NCI-H524 treated with DMSO at 0.1 percent for 48 hours (cell line): ENCODE measurements around the gene PITX3.
"Not testable (repeated sequence)": the region's sequence is repeated elsewhere in the genome, so short reads cannot be mapped to it uniquely, and the experiment has no call there.

ENCODE experiments used
- DNase-seq: peaks from one replicate; lab custom pipeline; 2025; lab: John Stamatoyannopoulos, UW

The PITX3 gene

DNA sequence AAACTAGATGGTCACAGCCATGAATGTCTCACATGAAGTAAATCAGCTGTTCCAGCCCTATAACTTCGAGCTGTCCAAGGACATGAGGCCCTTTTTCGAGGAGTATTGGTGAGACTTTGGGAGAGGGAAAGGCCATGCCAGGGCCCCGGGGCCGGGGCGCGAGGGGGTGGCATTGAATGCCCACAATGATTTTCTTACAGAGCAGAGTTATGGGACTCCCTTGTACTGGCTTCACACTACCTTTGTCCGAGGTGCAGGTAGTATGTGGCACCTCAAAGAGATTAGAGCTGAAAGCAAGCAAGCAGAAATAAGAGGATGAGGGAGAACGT, 14.8 kb downstream of the PITX3 start:
- DNase-seq = no peak

DNA sequence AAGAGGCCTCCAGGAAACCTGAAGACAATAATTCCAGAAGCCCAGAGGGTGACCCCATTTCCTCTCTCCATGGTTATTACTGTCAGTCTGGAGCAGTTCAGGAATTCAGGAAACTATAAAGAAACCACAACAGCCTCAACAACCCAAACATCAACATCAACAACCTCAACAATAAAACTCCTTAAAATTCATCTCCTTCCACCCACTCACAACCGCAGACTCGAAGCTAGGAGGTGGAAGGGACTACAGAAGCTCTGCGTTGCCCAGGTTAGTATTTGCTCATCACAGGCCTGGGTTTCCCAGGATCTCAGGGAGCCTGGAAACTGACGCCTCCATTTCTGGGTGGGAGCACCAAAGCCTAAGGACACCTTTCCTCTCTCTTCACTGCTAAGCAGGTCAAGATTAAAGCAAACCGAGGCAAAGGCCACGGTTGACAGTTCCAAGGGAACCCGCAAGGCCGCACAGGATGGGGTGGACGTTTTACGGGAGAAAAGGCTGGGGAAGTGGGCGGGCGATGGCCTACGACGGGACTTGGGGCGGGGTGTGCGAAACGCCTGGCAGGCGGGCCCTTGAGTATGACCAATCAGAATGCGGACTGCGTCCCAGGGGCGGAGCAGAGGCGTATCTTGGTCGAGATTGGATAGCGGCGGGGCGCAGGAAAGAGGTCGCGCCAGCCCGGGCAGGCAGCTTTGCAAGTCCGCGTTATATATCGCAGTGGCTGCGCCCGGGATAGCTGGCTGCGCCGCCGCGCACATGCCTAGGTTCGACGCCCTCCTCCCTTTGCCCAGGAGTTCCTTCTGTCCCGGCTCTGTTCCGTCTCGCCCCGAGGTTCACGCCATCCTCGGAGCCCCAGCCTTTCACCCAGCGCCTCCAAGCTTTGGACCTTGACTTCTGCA, 15.4 kb downstream of the PITX3 start, which contains the start of gene ELOVL3:
ELOVL3 (plus strand) TSS at position 654 of the 896 bp plus-strand sequence. CDS start 250 bp downstream, outside the sequence.
- peak; percentile 34 for DNase-seq

DNA sequence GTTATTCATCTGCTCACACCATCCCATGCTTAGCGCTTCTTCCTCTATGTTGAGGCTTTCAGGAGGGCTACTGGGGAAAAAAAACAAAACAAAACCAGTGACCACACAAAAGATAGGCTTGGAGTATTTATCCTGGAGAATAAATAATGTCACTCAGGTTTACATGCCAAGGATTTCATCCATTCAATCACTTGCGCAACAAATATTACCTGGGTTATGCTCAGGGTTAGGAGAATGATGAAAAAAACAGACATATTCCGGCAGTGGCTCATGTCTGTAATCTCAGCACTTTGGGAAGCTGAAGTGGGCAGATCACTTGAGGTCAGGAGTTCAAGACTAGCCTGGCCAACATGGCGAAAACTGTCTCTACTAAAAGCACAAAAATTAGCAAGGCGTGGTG, 18.5 kb downstream of the PITX3 start:
- DNase-seq = no peak

DNA sequence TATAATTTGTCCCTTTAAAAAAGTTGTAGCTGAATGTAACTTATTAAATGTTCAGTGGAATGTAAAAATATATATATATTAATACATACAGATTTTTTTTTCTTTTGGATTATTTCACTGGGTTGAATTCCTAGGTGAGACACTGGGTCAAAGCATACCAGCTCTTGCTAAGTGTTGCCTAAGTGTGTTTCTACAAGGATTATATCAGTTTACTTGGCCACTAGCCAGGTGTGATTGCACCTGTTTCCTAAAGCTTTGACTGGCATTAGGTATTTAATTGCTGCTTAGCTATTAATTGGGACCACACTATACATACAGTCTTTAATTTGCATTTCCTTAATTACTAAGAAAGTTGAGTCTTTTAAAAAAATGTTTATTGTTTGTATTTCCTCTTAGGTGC, 20.7 kb downstream of the PITX3 start:
- no peak for DNase-seq

DNA sequence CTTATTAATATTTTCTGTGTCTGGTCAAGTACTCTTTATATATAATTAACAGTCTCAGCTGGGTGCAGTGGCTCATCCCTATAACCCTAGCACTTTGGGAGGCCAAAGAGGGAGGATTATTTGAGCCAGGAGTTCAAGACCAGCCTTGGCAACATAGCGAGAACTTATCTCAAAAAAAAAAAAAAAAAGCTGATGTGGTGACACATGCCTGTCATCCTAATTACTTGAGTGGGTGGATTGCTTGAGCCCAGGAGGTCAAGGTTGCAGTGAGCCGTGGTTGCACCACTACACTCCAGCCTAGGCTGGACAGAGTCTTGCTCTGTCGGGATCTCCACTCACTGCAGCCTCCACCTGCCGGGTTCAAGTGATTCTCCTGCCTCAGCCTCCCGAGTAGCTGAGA, 21.9 kb downstream of the PITX3 start:
- DNase-seq = no peak

DNA sequence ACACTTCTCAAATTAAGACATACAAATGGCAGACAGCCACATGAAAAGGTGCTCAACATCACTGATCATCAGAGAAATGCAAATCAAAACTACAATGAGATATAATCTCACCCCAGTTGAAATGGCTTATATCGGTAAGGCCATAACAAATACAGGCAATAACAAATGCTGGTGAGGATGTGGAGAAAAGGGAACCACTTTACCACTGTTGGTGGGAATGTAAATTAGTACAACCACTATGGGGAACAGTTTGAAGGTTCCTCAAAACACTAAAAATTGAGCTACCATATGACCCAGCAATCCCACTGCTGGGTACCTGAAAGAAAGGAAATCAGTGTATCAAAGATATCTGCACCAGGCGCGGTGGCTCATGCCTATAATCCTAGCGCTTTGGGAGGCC, 27.7 kb downstream of the PITX3 start:
- DNase-seq = not testable (repeated sequence)

DNA sequence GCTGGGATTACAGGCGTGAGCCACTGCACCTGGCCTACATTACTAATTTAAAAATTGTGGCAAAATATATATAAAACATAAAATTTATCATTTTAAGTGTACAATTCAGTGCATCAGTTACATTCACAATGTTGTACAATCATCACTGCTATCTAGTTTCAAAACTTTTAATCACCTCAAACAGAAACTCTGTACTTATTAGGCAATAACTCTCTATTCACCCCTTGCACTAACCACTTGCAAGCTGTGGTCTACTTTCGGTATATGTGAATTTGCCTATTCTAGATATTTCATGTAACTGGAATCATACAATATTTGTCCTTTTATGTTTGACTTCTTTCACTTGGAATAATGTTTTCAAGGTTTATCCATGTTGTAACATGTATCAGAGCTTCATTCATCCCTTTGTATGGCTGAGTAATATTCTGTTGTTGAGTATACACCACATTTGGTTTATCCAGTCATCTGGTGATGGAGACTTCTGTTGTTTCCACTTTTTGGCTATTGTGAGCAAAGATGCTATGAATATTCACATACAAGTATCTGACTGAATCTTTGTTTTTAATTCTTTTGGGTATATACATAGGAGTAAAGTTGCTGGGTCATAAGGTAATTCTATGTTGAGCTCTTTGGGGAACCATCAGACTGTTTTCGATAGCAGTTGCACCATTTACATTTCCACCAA, 29.6 kb downstream of the PITX3 start:
- no peak for DNase-seq

DNA sequence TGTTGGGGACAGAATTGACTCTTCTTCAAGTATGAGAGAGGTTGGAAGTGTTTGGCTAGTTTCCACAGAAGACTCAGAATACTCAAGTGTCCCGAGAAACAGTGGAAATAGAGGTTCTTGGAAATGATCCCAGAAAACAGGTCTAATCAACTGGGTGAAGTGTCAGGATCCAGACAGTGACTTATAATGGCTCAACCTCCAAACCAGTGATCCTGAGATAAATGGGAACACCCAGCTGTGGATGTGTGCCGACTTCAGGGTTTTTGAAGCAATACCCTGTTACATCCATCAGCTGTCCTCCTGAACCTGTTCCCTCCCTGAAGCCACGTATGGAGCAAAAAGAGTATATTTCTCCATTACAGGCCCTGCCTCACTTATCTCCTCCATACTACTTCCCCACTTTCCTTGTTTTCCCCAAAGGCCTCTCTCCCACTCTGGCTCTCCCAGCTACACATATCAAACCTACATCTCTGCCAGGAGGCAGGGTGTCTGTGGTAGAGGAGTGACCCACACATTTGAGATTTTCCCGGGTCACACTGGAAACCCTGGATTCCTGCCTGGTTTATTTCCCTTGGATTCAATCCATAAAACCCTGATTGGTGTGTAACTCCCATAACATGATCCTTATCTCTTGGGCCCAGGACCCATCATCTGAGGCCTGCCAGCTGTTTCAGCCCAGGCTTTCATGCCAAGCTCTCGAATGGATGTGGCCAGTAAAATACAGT, 32.8 kb downstream of the PITX3 start:
- DNase-seq = no peak

DNA sequence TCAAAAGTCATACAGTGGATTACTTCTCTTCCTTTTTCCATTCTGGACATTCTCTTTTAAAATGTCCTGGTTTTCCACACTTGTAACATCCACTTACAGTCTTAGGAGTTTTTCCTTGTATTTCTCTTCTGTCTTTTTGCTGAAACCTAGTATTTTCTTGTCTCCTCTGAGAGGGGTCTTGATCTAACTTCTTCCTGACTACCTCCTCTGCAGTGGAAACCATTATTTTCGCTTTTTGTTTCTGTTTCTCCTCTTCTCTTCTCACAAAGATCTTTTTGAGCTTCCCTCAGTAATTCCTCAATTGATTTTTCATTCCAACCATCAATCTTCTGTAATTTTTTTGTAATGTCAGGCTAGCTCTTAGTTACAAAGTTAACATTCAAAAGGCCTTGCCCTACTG, 38.9 kb downstream of the PITX3 start:
- DNase-seq = no peak

DNA sequence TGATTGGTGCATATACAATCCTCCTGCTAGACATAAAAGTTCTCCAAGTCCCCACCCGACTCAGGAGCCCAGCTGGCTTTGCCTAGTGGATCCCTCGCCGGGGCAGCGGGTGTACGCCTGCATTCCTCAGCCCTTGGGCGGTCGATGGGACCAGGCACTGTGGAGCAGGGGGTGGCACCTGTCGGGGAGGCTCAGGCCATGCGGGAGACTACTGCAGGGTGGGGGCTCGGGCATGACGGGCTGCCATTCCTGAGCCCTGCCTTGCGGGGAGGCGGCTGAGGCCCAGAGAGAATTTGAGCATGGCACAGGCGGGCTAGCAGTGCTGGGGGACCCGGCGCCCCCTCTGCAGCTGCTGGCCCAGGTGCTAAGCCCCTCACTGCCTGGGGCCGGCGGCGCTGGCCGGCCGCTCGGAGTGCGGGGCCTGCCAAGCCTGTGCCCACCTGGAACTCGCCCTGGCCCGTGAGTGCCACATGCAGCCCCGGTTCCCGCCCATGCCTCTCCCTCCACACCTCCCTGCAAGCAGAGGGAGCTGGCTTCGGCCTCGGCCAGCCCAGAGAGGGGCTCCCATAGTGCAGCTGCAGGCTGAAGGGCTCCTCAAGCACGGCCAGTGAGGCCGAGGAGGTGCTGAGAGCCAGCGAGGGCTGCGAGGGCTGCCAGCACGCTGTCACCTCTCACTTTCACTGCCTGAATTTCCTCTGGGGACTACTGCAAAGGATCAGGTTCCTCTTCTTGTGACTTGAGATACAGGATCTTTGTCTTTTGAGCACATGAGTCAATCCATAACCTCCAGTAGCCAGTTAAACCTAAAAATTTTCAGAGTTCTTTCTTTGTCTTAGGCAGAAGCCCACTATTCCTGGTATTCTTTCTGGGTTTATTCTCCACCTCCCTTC, 40.3 kb downstream of the PITX3 start:
- DNase-seq = no peak

DNA sequence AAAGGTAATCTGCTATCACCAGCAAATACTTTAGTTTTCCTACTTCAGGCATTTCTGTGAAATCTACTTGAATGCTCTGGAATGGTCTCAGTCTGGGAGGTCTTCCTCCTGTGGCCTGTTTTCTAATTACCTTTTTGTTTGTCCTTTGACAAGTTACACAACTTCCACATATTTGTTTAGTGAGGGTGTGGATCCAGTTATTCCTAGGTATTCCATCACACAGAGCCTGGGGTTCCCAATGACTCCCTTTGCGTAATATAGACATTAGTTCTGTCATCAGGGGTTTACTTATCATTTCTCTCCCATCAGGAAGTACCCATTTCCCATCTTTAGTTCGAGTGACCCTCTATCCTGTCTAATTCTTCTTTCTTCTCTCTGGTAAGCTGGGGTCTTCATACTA, 43.3 kb downstream of the PITX3 start:
- no peak for DNase-seq

DNA sequence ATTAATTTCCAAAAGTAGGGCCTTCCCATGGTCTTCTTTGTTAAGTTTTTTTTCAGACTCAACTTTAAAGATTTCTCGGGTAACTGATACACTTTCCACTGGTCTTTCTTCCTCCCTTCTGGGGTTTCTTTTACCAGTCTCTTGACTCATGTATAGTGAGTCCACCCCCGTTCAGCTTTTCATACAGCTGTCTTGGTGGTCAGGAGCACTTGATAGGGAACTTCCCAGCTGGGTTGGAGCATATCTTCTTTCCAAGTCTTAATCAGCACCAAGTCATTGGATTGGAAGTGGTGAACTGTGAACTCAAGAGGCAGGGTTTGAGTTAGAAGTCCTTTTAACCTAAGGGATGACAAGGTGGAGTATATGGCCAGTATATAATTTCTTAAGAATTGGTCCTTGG, 44.4 kb downstream of the PITX3 start:
- DNase-seq = no peak

DNA sequence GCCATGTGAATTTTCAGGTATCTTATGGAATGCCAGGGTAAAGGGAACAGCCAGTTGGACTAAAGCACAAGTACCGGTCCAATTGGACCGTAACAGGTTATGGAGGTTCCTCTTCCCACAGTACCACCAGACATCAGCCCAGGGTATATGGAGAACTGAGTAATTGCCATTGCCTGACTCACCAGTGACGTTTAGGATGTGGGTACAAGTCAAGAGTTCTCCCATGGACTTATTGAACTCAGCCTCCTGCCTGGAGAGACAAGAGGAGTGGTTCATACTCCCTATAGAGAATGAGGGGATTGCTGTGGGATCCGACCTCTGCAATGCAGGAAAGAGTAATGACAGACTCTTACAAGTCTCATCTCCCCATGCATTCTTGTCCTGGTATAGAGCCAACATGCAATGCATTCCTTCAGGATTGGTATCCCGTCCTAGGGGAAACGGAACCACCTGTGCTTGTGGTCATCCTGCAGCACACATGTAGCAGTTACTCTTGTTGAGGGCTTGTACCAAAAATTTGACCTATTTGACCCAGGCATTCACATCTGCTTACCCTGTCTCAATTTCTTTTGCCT, 45.9 kb downstream of the PITX3 start:
- DNase-seq = no peak

DNA sequence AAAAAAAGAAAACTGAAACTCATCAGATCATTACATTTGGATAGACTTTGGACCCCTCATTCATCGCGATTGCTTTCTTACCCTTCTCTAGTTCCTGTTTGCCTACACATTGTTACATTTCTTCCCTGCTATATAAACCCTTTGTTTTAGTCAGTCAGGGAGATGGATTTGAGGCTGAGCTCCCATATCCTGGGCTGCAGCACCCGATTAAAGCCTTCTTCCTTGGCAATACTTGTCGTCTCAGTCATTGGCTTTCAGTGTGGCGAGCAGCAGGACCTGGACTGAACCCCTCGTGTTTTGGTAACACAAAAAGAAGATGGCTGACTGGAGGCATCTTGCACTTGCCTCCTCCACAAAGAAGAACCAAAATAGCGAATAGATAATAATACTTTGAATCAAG, 49.4 kb downstream of the PITX3 start:
- no peak for DNase-seq

DNA sequence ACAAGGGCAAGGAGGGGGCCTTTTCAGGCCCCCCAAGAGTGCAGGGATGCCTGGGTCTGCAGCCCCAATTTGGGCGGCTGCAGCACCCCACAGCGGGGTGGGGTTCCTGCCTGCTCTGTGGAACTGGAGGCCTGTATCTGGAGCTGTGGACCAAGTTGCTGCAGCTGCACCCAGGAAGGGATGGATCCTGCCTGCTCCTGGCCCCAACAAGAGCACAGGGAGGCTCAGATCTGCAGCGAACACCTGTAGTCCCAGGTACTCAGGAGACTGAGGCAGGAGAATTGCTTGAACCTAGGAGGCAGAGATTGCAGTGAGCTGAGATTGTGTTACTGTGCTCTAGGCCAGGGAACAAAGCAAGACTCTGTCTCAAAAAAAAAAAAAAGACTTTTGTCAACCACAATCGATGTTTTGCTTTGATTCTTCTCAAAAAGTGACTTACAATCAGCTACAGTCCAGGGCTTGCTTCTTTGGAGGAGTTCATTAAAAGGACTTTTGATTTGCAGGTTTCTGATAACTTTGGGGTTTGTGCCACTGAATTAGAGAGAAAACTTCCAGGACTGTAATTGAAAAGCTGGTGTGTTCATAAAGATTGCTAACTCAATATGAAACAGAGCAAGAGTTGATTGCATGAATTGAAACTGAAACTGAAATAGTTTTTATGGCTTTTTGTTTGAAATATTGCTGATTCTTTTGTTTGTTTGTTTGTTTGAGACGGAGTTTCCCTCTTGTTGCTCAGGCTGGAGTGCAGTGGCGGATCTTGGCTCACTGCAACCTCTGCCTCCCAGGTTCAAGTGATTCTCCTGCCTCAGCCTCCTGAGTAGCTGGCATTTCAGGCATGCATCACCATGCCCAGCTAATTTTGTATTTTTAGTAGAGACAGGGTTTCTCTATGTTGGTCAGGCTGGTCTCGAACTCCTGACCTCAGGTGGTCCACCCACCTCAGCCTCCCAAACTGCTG, 52.1 kb downstream of the PITX3 start:
- not testable (repeated sequence) for DNase-seq

DNA sequence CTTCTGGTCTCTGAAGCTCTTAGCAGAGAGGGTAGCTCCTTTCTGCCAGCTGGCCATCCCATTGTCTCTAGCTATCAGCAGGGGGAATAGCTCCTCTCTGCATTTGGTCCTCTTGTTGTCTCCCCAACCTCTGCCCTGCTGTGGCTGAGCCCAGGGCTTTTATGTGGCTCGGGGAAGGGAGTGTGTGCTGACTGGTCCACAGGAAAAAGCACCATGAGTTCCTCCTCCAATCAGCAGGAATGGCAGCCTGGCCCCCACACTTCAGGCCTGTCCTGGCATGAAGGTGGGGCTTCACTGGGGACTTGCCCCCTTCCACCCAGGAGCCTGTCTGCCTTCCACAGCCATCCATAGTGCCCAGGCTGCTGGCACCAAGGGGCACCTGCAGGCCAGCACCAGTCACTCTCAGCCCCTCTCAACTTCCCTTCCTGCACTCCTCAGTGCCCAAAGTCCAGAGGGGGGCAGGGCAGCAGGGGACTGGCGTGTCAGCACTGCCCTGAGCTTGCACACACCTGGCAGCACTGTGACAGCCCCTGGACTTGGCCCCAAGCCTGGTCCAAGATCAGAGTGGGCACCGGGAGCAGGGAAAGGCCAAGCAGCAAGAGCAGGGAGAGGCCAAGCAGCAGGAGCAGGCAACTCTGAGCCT, 52.9 kb downstream of the PITX3 start:
- DNase-seq = no peak

DNA sequence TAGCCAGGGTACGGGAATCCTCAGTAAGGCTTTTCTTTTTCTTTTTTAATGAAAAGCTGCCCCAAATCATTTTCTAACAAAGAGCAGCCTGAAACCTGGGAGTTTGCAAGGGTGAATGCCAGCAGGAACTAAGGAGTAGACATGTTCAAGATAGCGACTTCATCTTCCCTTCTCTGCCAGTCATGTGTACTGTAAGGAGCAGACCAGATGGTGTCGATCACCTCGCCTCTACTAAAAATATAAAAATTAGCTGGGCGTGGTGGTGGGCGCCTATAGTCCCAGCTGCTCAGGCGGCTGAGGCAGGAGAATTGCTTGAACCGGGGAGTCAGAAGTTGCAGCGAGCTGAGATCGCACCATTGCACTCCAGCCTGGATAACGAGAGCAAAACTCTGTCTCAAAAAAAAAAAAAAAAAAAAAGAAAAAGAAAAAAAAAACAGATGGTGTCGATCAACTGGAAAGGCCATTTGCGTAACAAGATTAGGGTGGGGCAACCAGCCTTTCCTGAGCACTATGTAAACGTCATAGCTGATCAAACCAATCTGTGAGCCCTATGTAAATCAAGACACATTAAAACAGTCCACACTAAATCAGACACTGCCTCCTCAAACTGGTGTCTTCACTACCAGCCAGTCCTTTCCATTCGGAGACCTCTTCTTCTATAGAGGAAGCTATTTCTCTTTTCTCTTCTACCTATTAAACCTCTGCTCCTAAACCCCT, 55.3 kb downstream of the PITX3 start:
- peak; percentile 32 for DNase-seq

DNA sequence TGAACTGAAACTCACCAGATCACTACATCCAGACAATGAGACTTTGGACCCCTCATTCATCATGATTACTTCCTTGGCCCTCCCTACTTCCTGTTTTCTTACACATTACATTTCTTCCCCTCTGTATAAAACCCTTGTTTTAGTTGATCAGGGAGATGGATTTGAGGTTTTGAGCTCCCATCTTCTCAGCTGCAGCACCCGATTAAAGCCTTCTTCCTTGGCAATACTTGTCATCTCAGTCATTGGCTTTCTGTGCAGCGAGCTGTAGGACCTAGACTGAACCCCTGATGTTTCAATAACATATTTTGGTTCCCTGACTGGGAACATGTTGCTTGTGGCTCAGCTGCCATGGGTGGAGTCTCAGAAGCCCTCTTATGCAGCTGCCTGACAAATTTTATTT, 56.0 kb downstream of the PITX3 start:
- DNase-seq = no peak

DNA sequence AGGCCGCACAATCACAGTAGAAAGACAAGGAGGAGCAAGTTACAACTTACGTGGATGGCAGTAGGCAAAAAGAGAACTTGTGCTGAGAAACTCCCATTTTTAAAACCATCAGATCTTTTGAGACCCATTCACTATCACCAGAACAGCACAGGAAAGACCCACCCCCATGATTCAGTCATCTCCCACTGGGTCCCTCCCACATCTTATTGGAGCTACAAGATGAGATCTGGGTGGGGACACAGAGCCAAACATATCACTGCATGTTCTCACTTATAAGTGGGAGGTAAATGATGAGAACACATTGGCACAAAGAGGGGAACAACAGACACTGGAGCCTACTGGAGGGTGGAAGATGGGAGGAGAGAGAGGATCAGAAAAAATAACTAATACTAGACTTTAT, 56.7 kb downstream of the PITX3 start:
- DNase-seq = no peak
